COLO668 (cell line): Measurements from ENCODE around the gene ELMO1.

Source experiments
- DNase-seq: peaks from one replicate; lab custom pipeline; 2025; ENCODE audit not compliant: unreplicated experiment; lab: John Stamatoyannopoulos, UW

ELMO1 gene

DNA sequence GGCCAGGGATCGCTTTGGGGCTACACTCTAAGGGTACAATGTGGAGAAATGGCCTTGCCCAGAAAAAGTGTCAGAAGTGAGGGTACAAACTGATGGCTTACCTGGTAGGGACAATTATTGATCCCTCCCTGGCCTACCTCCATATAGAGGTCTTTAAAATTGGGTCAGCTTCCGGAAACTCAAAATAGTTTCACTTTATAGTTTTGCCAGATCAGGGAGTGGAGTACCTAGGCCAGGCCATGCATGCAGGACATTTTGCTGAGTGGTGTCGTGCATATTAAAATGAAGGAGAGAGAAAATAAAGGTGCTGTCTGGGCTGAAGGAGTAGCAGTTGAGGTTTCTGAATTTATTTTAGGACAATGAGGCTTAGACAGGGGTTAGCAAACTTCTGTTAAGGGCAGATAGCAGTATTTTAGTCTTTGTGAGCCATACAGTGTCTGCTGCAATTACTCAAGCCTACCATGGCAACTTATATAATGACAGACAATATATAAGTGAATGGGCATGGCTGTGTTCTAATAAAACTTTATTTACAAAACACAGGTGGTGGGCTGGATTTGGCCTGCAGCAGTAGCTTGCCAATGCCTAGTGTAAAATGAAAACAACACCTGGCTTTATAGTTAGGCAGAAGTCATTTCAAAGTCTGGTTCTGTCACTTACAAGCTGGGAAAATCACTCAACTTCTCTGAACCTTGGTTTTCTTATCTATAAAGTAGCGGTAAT, 547.5 kb downstream of the ELMO1 start:
- no peak for DNase-seq

DNA sequence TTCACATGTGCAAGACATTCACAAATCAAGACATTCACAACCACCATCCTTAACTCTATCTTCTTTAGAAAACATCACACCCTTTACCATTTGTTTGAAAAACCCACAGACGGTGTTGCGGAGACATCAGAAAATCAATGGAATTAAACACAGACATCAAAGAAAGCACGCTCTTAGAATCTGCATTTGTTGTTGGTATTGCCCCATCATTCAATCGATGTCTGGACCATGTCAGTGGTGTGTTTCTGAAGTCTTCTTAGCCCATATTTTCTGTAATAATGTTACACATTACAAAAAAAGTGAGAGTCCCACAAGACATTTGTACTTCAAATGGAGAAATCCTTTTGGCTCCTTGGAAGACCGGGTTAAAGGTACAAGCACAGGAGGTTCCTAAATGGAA, 550.5 kb downstream of the ELMO1 start:
- no peak for DNase-seq

DNA sequence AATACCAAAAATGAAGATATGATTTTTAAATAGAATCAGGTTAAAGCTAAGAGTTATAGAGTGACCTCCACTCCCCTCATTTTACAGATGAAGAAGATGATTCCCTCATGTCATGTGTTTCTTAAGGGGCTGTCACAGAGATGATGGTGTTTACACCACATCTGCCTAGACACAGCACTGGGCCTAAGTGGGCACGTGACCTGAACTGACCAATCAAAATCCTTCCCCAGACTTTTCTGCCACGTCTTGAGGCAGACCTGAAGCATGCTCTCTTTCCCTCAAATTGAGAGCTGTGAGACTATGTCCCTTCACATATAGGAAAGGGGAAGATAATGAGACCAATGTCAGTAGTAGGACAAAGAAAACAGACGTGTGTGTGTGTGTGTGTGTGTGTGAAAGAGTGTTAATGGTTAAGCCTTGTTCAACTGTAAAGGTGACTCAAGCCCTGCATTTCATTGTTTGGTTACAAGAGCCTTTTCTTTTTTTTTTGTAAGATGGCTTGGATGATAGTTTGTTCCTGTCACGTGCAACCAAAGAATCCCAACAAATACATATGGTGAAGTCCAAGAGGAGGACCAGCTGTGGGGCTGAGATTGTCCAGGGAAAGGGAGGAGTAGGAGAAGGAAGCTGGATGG, 551.6 kb downstream of the ELMO1 start:
- DNase-seq = no peak

DNA sequence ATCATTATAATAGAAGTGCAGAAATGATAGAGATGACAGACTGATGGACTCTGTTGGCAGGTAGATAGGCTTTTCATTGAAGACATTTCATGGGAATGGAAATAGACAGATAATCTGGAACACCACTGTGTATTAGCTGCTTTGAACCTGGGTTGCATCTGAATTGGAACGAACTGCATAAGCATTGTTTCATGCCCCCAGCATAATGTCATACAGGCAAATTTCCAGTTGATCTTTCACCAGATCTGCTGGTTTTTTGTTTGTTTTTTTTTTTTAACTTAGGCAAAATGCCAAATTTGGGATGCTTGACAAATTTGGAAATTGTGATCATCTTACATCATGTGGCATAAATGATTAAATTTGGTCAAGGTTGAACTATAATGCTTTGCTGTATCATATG, 552.2 kb downstream of the ELMO1 start:
- DNase-seq = no peak

DNA sequence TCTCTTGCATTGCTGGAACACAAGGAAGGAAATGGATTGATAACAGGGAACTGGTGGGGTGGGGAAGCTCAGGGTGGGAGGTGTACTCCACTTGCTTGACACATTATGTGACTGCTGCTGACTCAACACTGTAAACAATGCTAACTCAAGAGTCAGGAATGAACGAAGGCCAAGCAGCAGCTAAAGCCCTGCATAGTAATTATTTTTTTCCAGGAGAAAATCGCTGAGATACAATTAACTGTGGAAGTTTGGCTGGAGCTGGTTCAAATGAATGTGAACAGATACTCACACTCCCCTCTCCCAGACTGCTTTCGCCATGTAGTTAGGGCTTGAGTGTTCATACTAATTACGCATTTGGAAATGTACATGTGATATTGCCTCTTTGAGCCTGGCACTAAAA, 553.5 kb downstream of the ELMO1 start:
- DNase-seq = no peak

DNA sequence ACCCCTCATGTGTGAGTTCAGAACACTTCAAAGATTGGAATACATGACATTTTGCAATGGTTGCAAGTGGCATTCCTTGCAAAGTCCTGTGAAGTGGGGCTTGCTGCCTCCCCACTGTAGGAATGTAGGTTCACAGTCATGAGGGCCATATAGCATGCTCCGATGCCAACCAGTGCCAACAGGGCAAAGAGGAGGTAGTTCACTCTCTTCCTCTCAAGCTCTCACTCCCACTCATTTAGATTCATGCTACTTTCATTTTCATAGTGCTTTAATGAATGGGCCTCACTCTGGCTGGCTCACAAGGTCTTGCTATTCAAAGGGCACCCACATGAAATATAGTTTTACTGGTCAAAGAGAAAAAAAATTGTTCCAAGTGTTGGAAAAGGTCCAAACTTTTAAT, 554.5 kb downstream of the ELMO1 start:
- no peak for DNase-seq

DNA sequence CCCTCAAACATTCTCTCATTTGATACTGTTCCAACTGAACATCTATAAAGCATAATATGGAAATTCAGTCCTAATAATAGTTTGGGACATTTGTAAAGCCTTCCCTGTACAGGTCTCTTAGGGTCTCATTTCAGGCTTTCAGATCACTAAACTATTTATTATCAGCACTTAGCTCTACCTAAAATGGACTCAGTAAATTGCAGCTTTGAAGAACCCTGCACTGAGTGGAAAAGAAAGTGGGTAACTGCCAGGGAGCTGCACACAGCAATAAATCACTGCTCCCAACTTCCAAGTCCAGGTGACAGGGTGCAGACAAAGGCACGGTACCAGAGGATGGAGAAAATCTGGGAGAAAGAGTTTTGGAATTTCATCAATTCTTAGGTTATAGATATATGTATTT, 559.5 kb downstream of the ELMO1 start:
- no peak for DNase-seq

DNA sequence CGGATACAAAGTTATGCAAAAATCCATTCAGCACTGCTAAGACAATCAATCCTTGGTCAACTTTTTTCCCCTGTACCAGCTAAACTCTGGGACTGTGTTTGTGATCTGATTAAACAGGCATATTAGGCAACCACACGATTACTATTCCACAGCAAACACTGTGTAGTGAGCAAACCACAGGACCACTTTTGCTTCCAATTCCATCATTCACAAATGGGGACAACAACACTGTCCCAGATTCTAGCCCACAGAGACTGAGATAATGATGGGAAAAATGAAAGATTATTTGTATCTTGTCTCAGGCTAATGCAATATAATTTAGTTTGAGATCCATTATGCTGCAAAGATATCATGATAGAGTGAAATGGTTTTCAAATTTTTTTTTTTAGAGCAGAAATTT, 560.7 kb downstream of the ELMO1 start:
- DNase-seq = no peak

DNA sequence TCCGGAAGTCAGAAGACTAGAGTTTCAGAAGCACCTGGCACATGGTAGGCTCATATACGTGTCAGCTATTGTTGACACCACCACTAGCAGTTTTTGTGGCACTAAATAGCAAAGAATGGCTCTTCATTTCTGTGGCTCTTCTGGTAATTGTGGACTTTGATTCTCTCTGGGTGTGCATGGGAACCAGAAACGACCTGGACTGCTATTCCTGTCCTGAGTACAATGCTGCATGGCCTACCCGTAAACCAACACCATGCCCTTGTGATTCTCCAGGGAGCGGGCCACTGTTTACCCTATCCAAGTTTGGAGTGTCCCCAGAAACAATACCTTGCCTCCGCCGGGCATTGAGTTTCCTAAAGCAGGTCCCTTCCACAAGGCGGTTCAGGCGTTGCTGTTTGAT, 561.4 kb downstream of the ELMO1 start:
- peak; percentile 63 for DNase-seq

DNA sequence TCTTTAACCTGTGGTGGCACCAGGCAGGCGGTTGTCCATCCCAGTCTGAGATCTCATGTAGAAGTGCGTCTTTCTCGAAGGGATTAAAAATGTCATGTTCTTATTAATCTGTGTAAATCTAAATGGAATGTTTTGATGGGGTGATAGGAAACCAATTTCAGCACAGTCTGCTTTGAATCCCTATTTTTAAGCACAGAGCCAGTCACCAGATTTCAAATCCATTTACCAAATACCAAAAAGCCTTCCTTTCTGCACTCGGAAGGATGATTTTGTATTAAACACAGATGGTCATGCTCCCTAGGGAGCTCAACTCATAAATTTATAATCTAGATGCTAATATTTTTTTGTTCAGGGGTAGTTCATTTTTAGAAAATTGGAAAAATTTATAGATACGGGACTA, 563.8 kb downstream of the ELMO1 start:
- no peak for DNase-seq

DNA sequence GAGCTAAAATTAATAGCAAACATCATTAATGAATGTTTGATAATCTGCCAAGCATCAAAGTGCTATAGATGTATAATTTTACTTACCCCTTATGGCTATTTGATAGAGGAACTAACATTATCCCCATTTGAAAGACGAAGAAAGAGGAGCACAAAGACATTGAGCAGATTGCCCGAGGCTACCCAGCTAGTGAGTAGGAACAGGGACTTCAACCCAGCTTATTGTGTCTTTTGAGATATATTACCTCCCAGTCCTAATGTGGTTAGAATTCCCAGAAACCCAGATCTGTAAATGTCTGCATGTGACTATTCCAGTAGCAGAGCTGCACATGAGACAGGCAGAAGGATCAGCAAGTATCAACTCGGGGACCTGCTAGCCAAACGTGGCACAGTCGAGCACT, 564.3 kb downstream of the ELMO1 start:
- no peak for DNase-seq

DNA sequence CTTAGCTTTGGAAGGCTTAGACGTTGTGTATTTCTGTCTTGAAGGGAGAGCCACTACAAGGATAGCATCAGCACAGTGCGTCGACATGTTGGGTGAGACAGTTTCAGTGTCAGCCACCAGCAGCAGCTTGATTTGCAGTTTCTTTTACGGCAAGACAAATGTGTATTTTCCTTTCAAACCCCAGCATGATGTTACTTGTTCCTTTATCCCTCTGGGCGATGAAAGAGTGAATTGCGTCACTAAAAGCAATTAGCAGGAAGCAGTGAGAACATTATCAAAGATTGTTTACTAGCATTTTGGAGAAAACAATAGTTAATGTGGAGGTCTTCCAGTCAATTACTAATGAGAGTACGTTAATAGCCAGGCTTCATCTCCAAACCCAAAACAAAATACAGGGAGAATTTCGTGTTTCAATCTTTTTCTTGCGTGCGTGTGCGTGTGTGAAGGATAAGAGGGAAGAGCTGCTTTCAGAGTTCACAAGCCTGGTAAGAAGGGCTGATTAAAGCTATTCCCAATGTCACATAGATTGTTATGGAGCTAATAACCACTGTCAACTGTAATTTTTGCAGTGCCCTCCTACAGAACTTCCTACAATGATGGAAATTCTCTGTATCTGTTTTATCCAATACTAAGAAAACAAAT, 567.3 kb downstream of the ELMO1 start:
- no peak for DNase-seq

DNA sequence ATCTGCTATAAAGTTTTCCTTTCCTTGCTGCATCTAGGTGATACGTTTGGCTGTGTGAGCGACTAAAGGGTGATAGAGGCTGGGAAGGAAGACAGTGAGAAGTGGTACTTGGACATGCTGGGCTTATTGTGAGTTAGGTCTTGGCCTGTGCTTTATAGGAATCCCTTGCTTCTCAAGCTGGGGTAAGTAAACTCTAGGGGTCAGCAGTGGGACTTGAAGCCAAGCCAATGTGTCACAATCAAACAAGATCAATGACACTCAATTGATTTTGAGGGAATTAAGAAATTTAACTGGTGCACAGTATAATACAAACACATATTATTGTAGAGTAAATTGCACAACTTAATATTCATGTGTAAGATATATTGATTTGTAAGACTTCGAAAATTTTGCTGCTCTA, 568.6 kb downstream of the ELMO1 start:
- DNase-seq = no peak

DNA sequence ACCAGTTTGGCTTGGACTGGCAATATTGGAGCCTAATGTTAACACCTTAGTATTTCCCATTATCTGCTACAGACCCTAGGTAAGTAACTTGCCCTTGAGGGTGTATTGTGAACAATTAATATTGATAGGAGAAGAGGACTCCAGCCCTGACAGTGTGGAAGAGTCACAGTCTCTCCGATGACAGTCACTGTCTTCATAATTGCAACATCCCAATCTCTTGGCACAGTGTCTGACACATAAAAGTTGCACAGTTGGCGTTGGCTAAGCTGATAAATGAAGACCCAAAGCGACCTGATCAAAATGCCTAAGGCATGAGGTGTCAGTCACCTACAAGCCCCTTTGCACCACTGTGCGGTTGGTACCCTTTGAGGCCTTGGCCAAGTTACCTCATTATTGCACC, 569.6 kb downstream of the ELMO1 start:
- no peak for DNase-seq

DNA sequence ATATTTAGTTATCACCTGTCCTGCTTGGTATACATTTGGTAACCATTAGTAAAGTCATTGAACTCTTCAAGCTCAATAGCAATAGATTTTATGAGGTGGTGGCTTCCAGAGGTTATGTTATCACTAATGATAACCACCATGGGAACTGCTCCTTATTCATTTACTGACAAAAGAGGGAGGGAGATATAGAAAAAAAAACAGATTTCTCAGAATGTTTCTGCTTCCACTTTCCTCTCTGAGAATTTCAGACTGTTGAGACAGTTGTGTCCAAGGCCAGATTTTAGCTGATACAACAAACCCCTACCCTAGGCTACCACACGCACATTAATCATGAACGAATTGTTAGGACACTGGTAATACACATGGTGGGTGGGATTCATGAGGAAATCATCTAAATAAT, 570.4 kb downstream of the ELMO1 start:
- no peak for DNase-seq

DNA sequence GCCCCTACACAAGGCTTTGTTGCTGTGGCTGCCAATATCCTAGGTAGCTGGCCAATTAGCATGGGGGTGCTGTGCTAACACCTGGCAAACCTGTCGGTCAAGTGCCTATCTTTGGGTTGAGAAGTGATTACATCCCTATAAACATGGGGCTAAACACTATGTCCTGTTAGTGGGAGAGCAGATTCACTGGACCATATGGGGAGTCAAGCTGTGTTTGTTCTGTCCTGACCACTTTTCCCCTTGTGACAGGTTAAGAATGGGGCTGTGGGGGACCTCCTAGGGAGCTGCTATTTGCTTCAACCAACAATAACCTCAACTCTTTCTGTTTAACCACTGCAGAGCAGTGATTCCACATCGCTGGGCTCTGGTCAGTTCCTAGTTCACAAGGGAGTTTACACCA, 572.9 kb downstream of the ELMO1 start:
- peak; percentile 67 for DNase-seq

DNA sequence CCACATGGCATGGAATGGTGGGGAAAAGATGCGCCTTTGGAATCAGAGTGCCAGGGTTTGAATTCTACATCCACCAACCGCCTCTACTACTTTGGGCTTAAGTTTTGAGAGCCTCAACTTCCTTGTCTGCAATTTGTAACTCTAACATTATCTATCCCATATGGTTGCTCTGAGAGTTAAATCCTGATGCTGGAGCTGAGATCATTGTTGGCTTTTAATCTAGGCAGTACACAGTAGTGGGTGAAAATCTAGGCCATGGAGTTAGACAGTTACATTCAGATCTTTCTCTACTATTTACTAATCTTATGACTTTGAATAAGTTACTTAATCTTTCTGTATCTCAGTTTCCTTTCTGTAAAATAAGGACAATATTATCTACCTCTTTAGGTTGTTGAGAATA, 574.6 kb downstream of the ELMO1 start:
- DNase-seq = no peak

DNA sequence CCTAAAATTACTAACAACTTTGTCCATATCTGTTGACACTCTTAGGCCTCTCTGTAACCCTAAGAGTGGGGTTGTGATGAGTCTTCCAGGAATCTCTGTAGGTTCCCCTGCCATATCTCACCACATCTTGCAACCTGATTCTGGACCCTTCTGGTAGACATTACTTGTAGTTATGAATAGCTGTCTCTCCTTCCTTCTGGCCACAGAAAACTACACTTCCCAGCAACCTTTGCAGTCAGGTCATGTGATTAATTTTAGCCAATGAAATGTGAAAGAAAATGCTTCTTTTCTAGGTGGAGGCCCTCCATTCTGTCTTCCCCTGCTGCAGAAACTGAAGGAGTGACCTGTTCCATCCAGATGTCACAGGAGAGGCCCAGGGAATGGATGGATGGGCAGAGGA, 576.8 kb downstream of the ELMO1 start:
- no peak for DNase-seq

DNA sequence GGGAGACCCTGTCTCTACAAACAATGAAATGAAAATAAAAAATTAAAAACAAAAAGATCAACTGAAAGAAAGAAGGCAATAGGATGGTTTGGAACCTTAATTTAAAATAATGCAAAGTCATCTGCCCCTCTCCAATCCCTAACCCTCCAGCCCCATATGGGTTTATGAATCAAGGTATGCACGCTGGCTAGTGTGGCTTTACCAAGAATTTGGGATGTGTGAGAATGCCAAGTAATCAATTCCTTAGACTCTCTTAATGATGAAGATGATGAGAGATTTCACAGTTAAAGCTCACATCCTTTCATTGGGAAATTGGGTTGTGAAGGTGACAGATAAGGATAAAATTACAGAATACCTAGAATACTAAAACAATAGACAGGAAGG, 577.3 kb downstream of the ELMO1 start:
- DNase-seq = no peak

DNA sequence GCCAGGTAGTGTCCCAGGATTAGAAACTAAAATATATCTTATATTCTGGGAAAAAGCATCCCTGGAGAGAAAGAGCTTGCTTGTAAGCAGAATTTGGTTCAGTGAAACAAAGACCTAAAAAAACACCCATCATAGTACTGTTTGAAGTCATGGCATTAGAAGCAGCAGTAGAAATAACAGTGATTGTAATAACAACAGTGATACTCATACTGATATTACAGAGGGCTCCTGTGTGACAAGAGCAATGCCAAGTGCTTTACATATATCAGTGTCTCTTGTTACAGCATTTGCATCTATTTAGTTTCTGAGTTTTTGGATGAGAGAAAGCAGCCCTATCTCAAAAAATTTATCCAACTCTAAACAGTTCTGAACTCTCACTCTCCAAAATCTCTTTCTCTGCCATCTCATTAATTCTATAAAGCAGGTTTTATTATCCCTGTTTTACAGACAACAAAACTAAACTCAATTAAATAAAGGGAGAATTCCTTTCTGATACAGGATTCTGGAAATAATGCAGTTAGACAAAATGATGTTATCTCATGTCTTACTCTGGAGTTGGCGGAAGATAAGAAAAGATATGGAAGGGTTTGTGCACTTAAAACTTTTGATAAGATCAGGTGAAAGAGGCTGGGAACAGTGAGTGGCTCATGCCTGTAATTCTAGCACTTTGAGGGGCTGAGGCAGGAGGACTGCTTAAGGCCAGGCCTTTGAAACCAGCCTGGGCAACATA, 577.9 kb downstream of the ELMO1 start:
- no peak for DNase-seq

DNA sequence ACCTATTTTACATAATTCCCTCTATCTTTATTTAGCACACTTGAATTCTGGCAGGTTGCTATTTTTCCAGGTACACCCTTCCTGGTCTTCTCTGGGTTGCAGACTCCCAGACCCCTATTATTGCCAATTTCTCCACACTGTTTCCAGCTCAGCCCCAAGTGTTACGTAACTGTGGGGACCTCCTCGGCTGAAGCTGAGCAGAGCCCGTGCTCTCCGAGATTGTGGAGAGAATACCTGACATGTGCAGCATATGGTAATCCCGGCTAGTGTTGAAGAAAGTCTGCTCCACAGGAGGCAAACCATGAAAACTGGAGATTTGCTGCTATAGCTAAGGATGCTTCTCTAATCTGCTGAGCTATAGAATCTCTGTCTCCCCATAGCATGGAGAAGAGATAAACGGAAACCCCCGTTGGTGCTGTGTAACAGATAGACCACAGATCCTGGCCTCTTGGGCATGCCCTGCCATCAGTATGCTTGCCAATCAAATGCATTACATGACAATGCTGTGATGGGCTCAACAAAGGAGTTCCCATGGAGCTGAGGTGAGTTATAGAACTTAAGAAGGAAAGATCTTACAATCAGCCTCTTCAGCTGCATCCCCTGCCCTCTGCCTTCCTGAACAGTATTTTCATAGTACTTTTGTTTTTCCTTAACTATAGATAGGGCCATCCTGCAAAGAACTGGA, 579.8 kb downstream of the ELMO1 start:
- no peak for DNase-seq
